BLaER1 treated with 17β-estradiol and CSF1 and Interleukin-3, amounts not matched to agents 10 nM and 100 nM (cell line): ENCODE results near the gene PREPL.

Experiments
- H3K27ac ChIP-seq, 11 experiments: shearing (Covaris generic); formaldehyde crosslinking; 2 replicates each; pipeline ENCODE4 v1.8.1; 2022
- H3K27me3 ChIP-seq, 11 experiments: shearing (Covaris generic); formaldehyde crosslinking; 2 replicates each; pipeline ENCODE4 v1.8.1; 2022
- H3K36me3 ChIP-seq, 11 experiments: shearing (Covaris generic); formaldehyde crosslinking; 2 replicates each; pipeline ENCODE4 v1.8.1; 2022
- H3K4me1 ChIP-seq, 10 experiments: shearing (Covaris generic); formaldehyde crosslinking; 2 replicates each; pipeline ENCODE4 v1.8.1; 2022
- H3K4me2 ChIP-seq, 11 experiments: shearing (Covaris generic); formaldehyde crosslinking; 2 replicates each; pipeline ENCODE4 v1.8.1; 2022
- H3K4me3 ChIP-seq, 10 experiments: shearing (Covaris generic); formaldehyde crosslinking; 2 replicates each; pipeline ENCODE4 v1.8.1; 2022
- H3K9ac ChIP-seq, 11 experiments: shearing (Covaris generic); formaldehyde crosslinking; 2 replicates each; pipeline ENCODE4 v1.8.1; 2022
- H3K9me3 ChIP-seq, 11 experiments: shearing (Covaris generic); formaldehyde crosslinking; replicated peaks in 1 of 11; 2 replicates each; pipeline ENCODE4 v1.8.1; 2022
- H4K20me1 ChIP-seq, 11 experiments: shearing (Covaris generic); formaldehyde crosslinking; 2 replicates each; pipeline ENCODE4 v1.8.1; 2022
- Cebpa-rat ChIP-seq, 11 experiments: shearing (Covaris generic); IDR thresholded peaks; 2 replicates each; pipeline ENCODE4 v1.8.1; 2022

PREPL gene

GRCh38 chr2:44333994-44334393 lies 27.3 kb downstream of the PREPL start:
- peaks cover 44 to 99% (median 61%) of the 10 kb centered on the region in 11 experiments for H3K36me3 ChIP-seq
- peaks cover 0 to 14% (median 4%) of the 10 kb centered on the region in 10 experiments; a peak in 13 of 20 replicates for H3K4me1 ChIP-seq
- no peaks in the 10 kb centered on the region for H3K27me3 ChIP-seq
- TF ChIP-seq Cebpa-rat (IDR thresholded peaks at IDR 0.05) = no peak
- H3K4me2 ChIP-seq = no peak overlapping the region
- no peak overlapping the region for H3K9ac ChIP-seq
- no peak overlapping the region for H3K4me3 ChIP-seq
- peaks cover 0 to 6% (median 0%) of the 10 kb centered on the region in 11 experiments; a peak in 1 of 22 replicates for H3K9me3 ChIP-seq
- no peaks in the 10 kb centered on the region; a peak in 1 of 22 replicates for H4K20me1 ChIP-seq
- H3K27ac ChIP-seq = no peak overlapping the region

DNA sequence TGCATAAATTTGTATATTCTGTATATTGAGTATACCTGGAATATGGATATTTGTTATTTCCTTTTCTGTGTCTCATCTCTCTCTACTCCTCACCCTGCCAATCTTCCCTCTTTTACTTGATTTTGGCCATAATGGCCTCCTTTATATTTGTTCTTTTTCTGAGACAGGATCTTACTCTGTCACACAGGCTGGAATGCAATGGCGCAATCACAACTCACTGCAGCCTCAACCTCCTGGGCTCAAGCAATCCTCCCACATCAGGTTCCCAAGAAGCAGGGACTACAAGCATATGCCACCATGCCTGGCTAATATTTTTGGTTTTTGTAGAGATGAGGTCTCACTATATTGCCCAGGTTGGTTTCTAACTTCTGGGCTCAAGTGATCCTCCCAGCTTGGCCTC lies 30.5 kb downstream of the PREPL start:
- Histone ChIP-seq H3K36me3 (peaks cover 42 to 99% (median 63%) of the 10 kb centered on the region in 11 experiments), H3K9me3 (no peaks in the 10 kb centered on the region)
- 0 out of 22 replicates have a peak, but pooled peaks of 2 of the 11 experiments have one; percentile 14 to 23 for TF ChIP-seq Cebpa-rat (IDR thresholded peaks at IDR 0.05)

GRCh38 chr2:44329343-44329742 lies 32.0 kb downstream of the PREPL start:
- no peaks in the 10 kb centered on the region for H3K27me3 ChIP-seq
- H3K36me3 ChIP-seq = peaks cover 51 to 99% (median 67%) of the 10 kb centered on the region in 11 experiments
- H3K9me3 ChIP-seq = no peaks in the 10 kb centered on the region
- TF ChIP-seq Cebpa-rat (IDR thresholded peaks at IDR 0.05) = no peak
- H3K4me1 ChIP-seq = peaks cover 0 to 16% (median 4%) of the 10 kb centered on the region in 10 experiments; a peak in 13 of 20 replicates
- no peak overlapping the region for H3K9ac ChIP-seq
- H3K4me2 ChIP-seq = peak overlapping the region in 7 of 11 experiments; percentile 4 to 43 (median 27); a peak in 9 of 22 replicates
- H4K20me1 ChIP-seq = no peaks in the 10 kb centered on the region; a peak in 1 of 22 replicates
- no peak overlapping the region for H3K4me3 ChIP-seq
- H3K27ac ChIP-seq = no peak overlapping the region

More for the DNA sequence above, 30.5 kb downstream of the PREPL start:
- no peak overlapping the region for H3K27ac ChIP-seq
- no peaks in the 10 kb centered on the region for H3K27me3 ChIP-seq
- H3K4me3 ChIP-seq = no peak overlapping the region
- no peak overlapping the region for H3K9ac ChIP-seq
- no peak overlapping the region for H3K4me2 ChIP-seq
- no peaks in the 10 kb centered on the region; a peak in 1 of 22 replicates for H4K20me1 ChIP-seq
- H3K4me1 ChIP-seq = peaks cover 0 to 16% (median 4%) of the 10 kb centered on the region in 10 experiments; a peak in 13 of 20 replicates

DNA sequence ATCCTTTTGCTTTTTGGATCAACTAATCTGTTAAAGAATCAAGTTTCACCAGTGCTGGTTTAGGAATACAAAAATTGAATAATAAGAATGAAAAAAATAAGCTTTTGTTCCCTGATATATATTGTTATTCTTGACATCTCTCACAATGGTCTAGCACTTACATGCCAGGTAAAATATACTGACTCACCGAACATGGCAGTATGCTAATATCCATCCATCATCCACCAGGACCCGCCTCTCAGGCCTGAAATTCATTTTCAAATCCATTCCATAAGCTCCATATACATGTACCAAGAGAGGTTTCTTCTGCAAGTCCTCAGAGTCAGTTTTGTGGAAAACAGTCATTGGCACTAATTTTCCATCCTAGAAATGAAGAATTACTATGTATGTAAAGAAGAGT lies 32.5 kb downstream of the PREPL start:
- Histone ChIP-seq H3K9ac (no peak overlapping the region), H3K4me2 (0 out of 22 replicates have a peak overlapping the region, but pooled peaks of 2 of the 11 experiments have one; percentile 27 to 33), H3K9me3 (no peaks in the 10 kb centered on the region), H4K20me1 (no peaks in the 10 kb centered on the region), H3K4me1 (peaks cover 0 to 16% (median 4%) of the 10 kb centered on the region in 10 experiments; a peak in 13 of 20 replicates), H3K27me3 (no peaks in the 10 kb centered on the region), H3K27ac (no peak overlapping the region), H3K36me3 (peaks cover 51 to 99% (median 69%) of the 10 kb centered on the region in 11 experiments), H3K4me3 (no peak overlapping the region)
- TF ChIP-seq Cebpa-rat (IDR thresholded peaks at IDR 0.05) = no peak

- no peak overlapping the region for H3K4me3 ChIP-seq
- H3K9me3 ChIP-seq = no peaks in the 10 kb centered on the region
- no peak overlapping the region for H3K9ac ChIP-seq
- no peak for TF ChIP-seq Cebpa-rat (IDR thresholded peaks at IDR 0.05)
- peaks cover 58 to 99% (median 79%) of the 10 kb centered on the region in 11 experiments for H3K36me3 ChIP-seq
- peaks cover 0 to 16% (median 4%) of the 10 kb centered on the region in 10 experiments; a peak in 13 of 20 replicates for H3K4me1 ChIP-seq
- H3K27me3 ChIP-seq = no peaks in the 10 kb centered on the region
- no peaks in the 10 kb centered on the region for H4K20me1 ChIP-seq
- H3K4me2 ChIP-seq = no peak overlapping the region
- no peak overlapping the region for H3K27ac ChIP-seq
Measured at GRCh38 chr2:44326548-44327264, 34.6 kb downstream of the PREPL start.

GRCh38 chr2:44325897-44326296 lies 35.4 kb downstream of the PREPL start:
- peaks cover 57 to 99% (median 79%) of the 10 kb centered on the region in 11 experiments for H3K36me3 ChIP-seq
- TF ChIP-seq Cebpa-rat (IDR thresholded peaks at IDR 0.05) = no peak

DNA sequence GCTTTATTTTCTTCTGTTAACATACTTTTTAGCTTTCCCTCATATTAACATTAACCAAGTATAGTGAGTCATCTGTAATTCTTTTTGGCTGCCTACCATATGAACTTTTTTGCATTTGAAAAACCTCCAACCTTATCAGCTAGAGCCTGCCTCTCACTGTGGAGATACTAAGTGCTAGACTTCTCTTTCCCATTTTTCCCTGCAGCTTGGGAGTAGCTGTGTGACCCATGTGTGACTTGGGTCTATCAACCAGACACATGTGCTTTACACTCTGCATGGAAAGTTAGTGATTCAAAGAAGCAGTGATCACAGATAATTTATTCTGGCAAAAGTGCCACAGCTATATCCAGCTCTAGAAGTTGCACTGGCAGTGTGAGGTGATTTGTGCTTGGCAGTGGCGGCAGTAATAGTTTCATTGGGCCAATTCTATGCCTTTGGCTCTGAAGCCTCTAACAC lies 36.3 kb downstream of the PREPL start:
- H3K9ac ChIP-seq = no peak overlapping the region
- no peak overlapping the region for H3K27ac ChIP-seq
- no peak for TF ChIP-seq Cebpa-rat (IDR thresholded peaks at IDR 0.05)

More at GRCh38 chr2:44325897-44326296, 35.4 kb downstream of the PREPL start:
- H3K4me3 ChIP-seq = no peak overlapping the region
- no peak overlapping the region for H3K4me2 ChIP-seq
- no peak overlapping the region for H3K27ac ChIP-seq
- H3K27me3 ChIP-seq = no peaks in the 10 kb centered on the region
- H3K9me3 ChIP-seq = no peaks in the 10 kb centered on the region
- peaks cover 0 to 16% (median 4%) of the 10 kb centered on the region in 10 experiments; a peak in 13 of 20 replicates for H3K4me1 ChIP-seq
- no peaks in the 10 kb centered on the region for H4K20me1 ChIP-seq
- H3K9ac ChIP-seq = no peak overlapping the region

DNA sequence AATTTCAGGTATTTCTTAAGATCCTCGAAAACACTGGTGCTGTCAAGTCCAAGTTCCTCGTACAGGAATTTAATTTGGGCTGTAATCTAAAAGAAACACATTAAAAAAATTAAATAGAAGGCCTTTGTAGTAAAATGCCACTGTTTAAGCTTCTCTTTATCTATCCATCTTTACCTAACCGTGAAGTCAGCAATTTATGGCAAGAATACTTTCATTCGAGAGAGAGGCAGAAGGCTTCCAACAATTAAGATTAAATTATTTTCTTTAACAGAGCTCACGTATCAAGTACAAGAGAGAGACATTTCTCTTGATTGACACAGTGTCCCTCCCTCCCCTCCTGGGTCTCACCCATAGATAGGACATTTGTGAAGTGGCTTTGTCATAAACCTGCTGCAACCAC lies 39.9 kb downstream of the PREPL start:
- Histone ChIP-seq H3K9me3 (no peaks in the 10 kb centered on the region), H4K20me1 (no peaks in the 10 kb centered on the region), H3K9ac (no peak overlapping the region), H3K36me3 (peaks cover 52 to 86% (median 70%) of the 10 kb centered on the region in 11 experiments), H3K27me3 (no peaks in the 10 kb centered on the region), H3K27ac (no peak overlapping the region), H3K4me3 (no peak overlapping the region), H3K4me1 (no peaks in the 10 kb centered on the region), H3K4me2 (no peak overlapping the region)
- TF ChIP-seq Cebpa-rat (IDR thresholded peaks at IDR 0.05) = no peak

More for the DNA sequence above, 36.3 kb downstream of the PREPL start:
- no peak overlapping the region for H3K4me3 ChIP-seq
- H3K27me3 ChIP-seq = no peaks in the 10 kb centered on the region
- no peaks in the 10 kb centered on the region for H3K9me3 ChIP-seq
- no peak overlapping the region for H3K4me2 ChIP-seq
- peaks cover 0 to 13% (median 3%) of the 10 kb centered on the region in 10 experiments; a peak in 13 of 20 replicates for H3K4me1 ChIP-seq
- H3K36me3 ChIP-seq = peaks cover 64 to 100% (median 86%) of the 10 kb centered on the region in 11 experiments
- H4K20me1 ChIP-seq = no peaks in the 10 kb centered on the region

- Histone ChIP-seq H3K27me3 (no peaks in the 10 kb centered on the region), H3K9ac (no peak overlapping the region), H3K4me2 (no peak overlapping the region), H3K9me3 (no peaks in the 10 kb centered on the region), H3K4me3 (no peak overlapping the region), H4K20me1 (no peaks in the 10 kb centered on the region), H3K27ac (no peak overlapping the region), H3K36me3 (peaks cover 55 to 86% (median 69%) of the 10 kb centered on the region in 11 experiments), H3K4me1 (no peaks in the 10 kb centered on the region)
- no peak for TF ChIP-seq Cebpa-rat (IDR thresholded peaks at IDR 0.05)
Measured at GRCh38 chr2:44320832-44321231, 40.5 kb downstream of the PREPL start.
